Smooth muscle cell (in vitro differentiated cells): ENCODE results near the gene C16orf86. TPM values are rescaled to one million over a fixed set of nuclear protein-coding genes. Genes with fewer than 3 reads are reported as not detected.

Experiments used
- DNase-seq: peaks from one replicate; lab custom pipeline; 2025; ENCODE audit not compliant: unreplicated experiment; lab: John Stamatoyannopoulos, UW
- H2AFZ ChIP-seq: fragments of 200-600 bp; sonication (generic); 2 replicates; pipeline ENCODE4 v1.6.0; 2016; ENCODE audit warnings: antibody characterized with exemption, low read depth, mild to moderate bottlenecking
- H3F3A ChIP-seq: fragments of 200-600 bp; sonication (generic); 2 replicates; pipeline ENCODE4 v1.6.0; 2017; ENCODE audit warnings: antibody characterized with exemption, low read depth
- H3K27ac ChIP-seq: fragments of 200-600 bp; sonication (generic); 2 replicates; pipeline ENCODE4 v1.5.1; 2016; ENCODE audit warnings: low read depth, mild to moderate bottlenecking
- H3K27me3 ChIP-seq: fragments of 200-600 bp; sonication (generic); 2 replicates; pipeline ENCODE4 v1.6.1; 2016; ENCODE audit warnings: low read depth, mild to moderate bottlenecking
- H3K36me3 ChIP-seq: fragments of 200-600 bp; sonication (generic); 2 replicates; pipeline ENCODE4 v1.5.1; 2016; ENCODE audit warnings: low read depth
- H3K4me1 ChIP-seq: fragments of 200-600 bp; sonication (generic); 2 replicates; pipeline ENCODE4 v1.5.1; 2016; ENCODE audit warnings: low read depth
- H3K4me2 ChIP-seq: fragments of 200-600 bp; sonication (generic); 2 replicates; pipeline ENCODE4 v1.6.0; 2016; ENCODE audit warnings: mild to moderate bottlenecking
- H3K4me3 ChIP-seq: fragments of 200-600 bp; sonication (generic); 2 replicates; pipeline ENCODE4 v1.5.1; 2016; ENCODE audit warnings: mild to moderate bottlenecking
- H3K79me2 ChIP-seq: fragments of 200-600 bp; sonication (generic); 2 replicates; pipeline ENCODE4 v1.6.0; 2016; ENCODE audit warnings: low read depth, mild to moderate bottlenecking
- H3K9ac ChIP-seq: fragments of 200-600 bp; sonication (generic); 2 replicates; pipeline ENCODE4 v1.6.0; 2016; ENCODE audit warnings: low read depth
- H3K9me3 ChIP-seq: fragments of 200-600 bp; sonication (generic); replicated peaks from 2 replicates; pipeline ENCODE4 v1.5.1; 2016; ENCODE audit warnings: low read depth
- H4K20me1 ChIP-seq: fragments of 200-600 bp; sonication (generic); 2 replicates; pipeline ENCODE4 v1.6.0; 2016; ENCODE audit warnings: low read depth
- CTCF ChIP-seq: fragments of 200-600 bp; sonication (generic); IDR thresholded peaks from 2 replicates; pipeline ENCODE4 v1.5.1; 2017; ENCODE audit warnings: borderline replicate concordance, mild to moderate bottlenecking, antibody characterized with exemption; ENCODE audit not compliant: insufficient read depth, poor library complexity, severe bottlenecking
- WGBS: methylation state at CpG from one replicate; pipeline ENCODE4 v1.1.7; 2016; ENCODE audit warnings: low lambda C conversion rate; 5-methylcytosine and 5-hydroxymethylcytosine counted together
- polyA plus RNA-seq: library from polyadenylated mRNA; unstranded; fragments of >200 nt; fragmentation: Nextera tagmentation; extraction: Ambion mirVana; gene quantifications from 2 replicates; pipeline ENCODE4 v1.2.1, GENCODE V29; 2016
- total RNA-seq: library from RNA; depleted of rRNA; stranded (reverse); fragments of >200 nt; gene quantifications from 2 replicates; pipeline ENCODE4 v1.2.3, GENCODE V29; 2014

C16orf86 gene
- total and polyA plus RNA-seq, 2 experiments from 2014 or later: 3.4 to 8.5 TPM

- Histone ChIP-seq H3K4me1 (peaks cover 10% of the 10 kb centered on the region), H3K9ac (no peak overlapping the region), H3K27ac (no peak overlapping the region), H3K4me3 (peak overlapping the region; percentile 97), H4K20me1 (no peaks in the 10 kb centered on the region), H3K36me3 (no peaks in the 10 kb centered on the region), H3K79me2 (no peaks in the 10 kb centered on the region), H3K9me3 (no peaks in the 10 kb centered on the region), H3K27me3 (no peaks in the 10 kb centered on the region), H3K4me2 (peak overlapping the region; percentile 98), H2AFZ (no peak overlapping the region), H3F3A (no peaks in the 10 kb centered on the region)
- peak; percentile 60 for DNase-seq
- TF ChIP-seq CTCF: peak; percentile 75
- WGBS: 47% methylated on average over 18 of the region's 18 CpGs
Measured at GRCh38 chr16:67667817-67668494, 1.3 kb downstream of the C16orf86 start.

- no peaks in the 10 kb centered on the region for H3K27me3 ChIP-seq
- DNase-seq: no peak
- H3K4me2 ChIP-seq: no peak overlapping the region
- no peaks in the 10 kb centered on the region for H3F3A ChIP-seq
- H2AFZ ChIP-seq: no peak overlapping the region
- no peaks in the 10 kb centered on the region for H4K20me1 ChIP-seq
- H3K4me1 ChIP-seq: peaks cover 10% of the 10 kb centered on the region
- no peaks in the 10 kb centered on the region for H3K9me3 ChIP-seq
- H3K36me3 ChIP-seq: no peaks in the 10 kb centered on the region
- no peak overlapping the region for H3K9ac ChIP-seq
- TF ChIP-seq CTCF: peak; percentile 26
- no peak overlapping the region for H3K4me3 ChIP-seq
- H3K79me2 ChIP-seq: no peaks in the 10 kb centered on the region
- 93% methylated on average over 6 of the region's 6 CpGs for WGBS
- no peak overlapping the region for H3K27ac ChIP-seq
Measured at GRCh38 chr16:67668495-67669157, 2.0 kb downstream of the C16orf86 start.

GRCh38 chr16:67669499-67670101 lies 3.0 kb downstream of the C16orf86 start:
- H2AFZ ChIP-seq: no peak overlapping the region
- DNase-seq: no peak
- no peaks in the 10 kb centered on the region for H3K79me2 ChIP-seq
- no peaks in the 10 kb centered on the region for H3K9me3 ChIP-seq
- no peaks in the 10 kb centered on the region for H3F3A ChIP-seq
- no peaks in the 10 kb centered on the region for H4K20me1 ChIP-seq
- no peaks in the 10 kb centered on the region for H3K36me3 ChIP-seq
- H3K27ac ChIP-seq: no peak overlapping the region
- H3K4me3 ChIP-seq: no peak overlapping the region
- peaks cover 10% of the 10 kb centered on the region for H3K4me1 ChIP-seq
- H3K4me2 ChIP-seq: no peak overlapping the region
- H3K27me3 ChIP-seq: no peaks in the 10 kb centered on the region
- no peak overlapping the region for H3K9ac ChIP-seq
- WGBS: 92% methylated on average over 10 of the region's 10 CpGs
- no peak for TF ChIP-seq CTCF
